Measurements from ENCODE around the gene NEDD9. TPM values are rescaled to one million over a fixed set of nuclear protein-coding genes. Genes with fewer than 3 reads are reported as not detected.
A peak's percentile ranks its signal among the peaks of the same experiment; 100 is the strongest.

Gene NEDD9
- total RNA-seq, 1 experiment from 2014 or later, result 4.4 TPM

DNA sequence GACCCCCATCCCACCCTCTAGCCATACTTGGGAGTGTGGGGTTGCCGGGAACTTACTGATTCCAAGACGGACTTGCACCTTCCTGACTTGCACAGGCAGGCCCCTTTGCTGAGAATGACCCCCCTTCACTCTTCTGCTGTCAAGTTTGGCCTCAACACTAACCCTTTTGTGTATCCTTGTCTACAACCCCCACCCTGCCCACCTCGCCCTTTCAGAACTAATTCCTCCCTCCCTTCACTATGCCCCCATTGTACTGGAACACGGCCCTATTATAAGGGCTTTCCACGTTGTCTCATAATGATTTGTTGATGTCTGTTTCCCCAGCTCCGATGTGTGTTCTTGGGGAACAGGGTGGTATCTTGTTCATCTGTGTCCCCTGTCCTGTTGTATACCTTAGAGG is 4.4 kb upstream of the NEDD9 start:
- BruUV-seq (replicated peaks), result no TSS peak
- no peaks in the 10 kb centered on the region for H3K9me3 Mint-ChIP-seq (ENCODE audit: unreplicated experiment)
- peaks cover 13% of the 10 kb centered on the region for H3K4me1 Mint-ChIP-seq (ENCODE audit: insufficient read depth, unreplicated experiment)
- H3K27me3 Mint-ChIP-seq (ENCODE audit: insufficient read depth, unreplicated experiment), result no peaks in the 10 kb centered on the region
- ChIA-PET POLR2A (no interaction called here), CTCF (no interaction called here)
- H3K27ac Mint-ChIP-seq (ENCODE audit: low read depth, unreplicated experiment), result no peak overlapping the region
- H3K4me3 Mint-ChIP-seq (ENCODE audit: unreplicated experiment), result no peak overlapping the region
- H3K36me3 Mint-ChIP-seq (ENCODE audit: insufficient read depth, unreplicated experiment), result no peaks in the 10 kb centered on the region
- DNase-seq (ENCODE audit: unreplicated experiment), result no peak
- TF ChIP-seq, protein P1, sequence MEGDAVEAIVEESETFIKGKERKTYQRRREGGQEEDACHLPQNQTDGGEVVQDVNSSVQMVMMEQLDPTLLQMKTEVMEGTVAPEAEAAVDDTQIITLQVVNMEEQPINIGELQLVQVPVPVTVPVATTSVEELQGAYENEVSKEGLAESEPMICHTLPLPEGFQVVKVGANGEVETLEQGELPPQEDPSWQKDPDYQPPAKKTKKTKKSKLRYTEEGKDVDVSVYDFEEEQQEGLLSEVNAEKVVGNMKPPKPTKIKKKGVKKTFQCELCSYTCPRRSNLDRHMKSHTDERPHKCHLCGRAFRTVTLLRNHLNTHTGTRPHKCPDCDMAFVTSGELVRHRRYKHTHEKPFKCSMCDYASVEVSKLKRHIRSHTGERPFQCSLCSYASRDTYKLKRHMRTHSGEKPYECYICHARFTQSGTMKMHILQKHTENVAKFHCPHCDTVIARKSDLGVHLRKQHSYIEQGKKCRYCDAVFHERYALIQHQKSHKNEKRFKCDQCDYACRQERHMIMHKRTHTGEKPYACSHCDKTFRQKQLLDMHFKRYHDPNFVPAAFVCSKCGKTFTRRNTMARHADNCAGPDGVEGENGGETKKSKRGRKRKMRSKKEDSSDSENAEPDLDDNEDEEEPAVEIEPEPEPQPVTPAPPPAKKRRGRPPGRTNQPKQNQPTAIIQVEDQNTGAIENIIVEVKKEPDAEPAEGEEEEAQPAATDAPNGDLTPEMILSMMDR (IDR thresholded peaks at IDR 0.05; ENCODE audit: unreplicated experiment), result no peak
- intact Hi-C loops (cut with micrococcal nuclease), result no loop called here

DNA sequence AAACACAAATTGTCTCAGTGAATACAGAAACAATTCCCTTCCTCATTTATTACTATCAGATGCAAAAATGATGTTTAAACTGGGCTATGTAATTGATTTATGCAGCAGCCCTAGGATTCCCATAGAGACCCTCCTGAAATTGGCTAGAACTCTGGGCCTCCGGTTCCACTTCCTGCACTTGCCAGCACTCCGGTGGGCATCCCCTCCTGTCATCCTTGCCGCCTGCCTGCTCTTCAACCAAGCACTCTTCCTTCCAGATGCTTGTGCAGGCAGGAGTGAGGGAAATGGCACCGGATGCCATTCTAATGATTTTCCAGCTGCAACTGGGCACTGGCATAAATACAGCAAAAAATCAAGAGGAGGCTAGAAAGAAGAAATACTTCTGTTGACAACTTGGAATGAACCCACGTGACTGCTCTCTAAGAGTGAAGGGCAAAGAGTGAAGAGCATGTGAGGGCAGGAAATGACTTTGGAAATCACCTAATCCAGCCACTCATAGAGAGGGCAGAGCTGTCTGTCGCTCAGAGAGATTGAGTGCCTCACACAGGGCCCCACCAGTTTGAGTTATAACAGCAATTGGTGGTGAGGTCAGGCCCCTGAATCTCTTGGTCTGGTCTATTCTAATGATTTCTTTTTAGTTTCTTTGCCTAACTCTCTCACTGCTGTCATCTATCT is 3.7 kb upstream of the NEDD9 start:
- no peak overlapping the region for H3K4me3 Mint-ChIP-seq (ENCODE audit: unreplicated experiment)
- TF ChIP-seq, protein P1 (IDR thresholded peaks at IDR 0.05; ENCODE audit: unreplicated experiment), result no peak
- peaks cover 20% of the 10 kb centered on the region for H3K4me1 Mint-ChIP-seq (ENCODE audit: insufficient read depth, unreplicated experiment)
- CTCF ChIA-PET, result interaction anchor here (0.5 to 1.4 kb wide), 3 partner anchors 65 to 757 kb away, joined by 3 to 5 read pairs (median 3); no protein-coding TSS in a partner anchor
- no peaks in the 10 kb centered on the region for H3K36me3 Mint-ChIP-seq (ENCODE audit: insufficient read depth, unreplicated experiment)
- H3K27me3 Mint-ChIP-seq (ENCODE audit: insufficient read depth, unreplicated experiment), result no peaks in the 10 kb centered on the region
- no peak for DNase-seq (ENCODE audit: unreplicated experiment)
- BruUV-seq (replicated peaks), result no TSS peak
- POLR2A ChIA-PET, result interaction anchor here (0.6 to 1.2 kb wide), 2 partner anchors 81 to 124 kb away, joined by 3 read pairs; partner anchors contain the start of gene ERVFRD-1
- intact Hi-C loops (cut with micrococcal nuclease), result no loop called here
- no peaks in the 10 kb centered on the region for H3K9me3 Mint-ChIP-seq (ENCODE audit: unreplicated experiment)
- no peak overlapping the region for H3K27ac Mint-ChIP-seq (ENCODE audit: low read depth, unreplicated experiment)

DNA sequence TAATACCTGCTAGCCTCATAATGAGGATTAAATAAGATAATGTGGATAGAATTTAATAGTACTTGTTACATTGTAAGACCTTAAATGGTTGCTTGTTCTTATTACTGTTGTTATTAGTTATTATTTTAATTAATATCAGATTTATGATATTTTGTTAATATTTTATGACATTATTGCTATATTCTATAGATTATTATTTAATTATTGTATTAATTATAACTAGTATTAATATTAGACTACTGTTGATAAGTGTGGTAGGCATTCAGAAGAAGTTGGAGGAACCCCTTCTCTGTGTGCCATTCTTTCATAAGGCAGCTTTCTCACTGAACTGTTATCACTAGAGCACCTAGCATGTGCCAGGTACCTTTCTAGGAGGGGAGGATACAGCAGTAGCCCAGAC is 2.6 kb upstream of the NEDD9 start:
- Mint-ChIP-seq H3K4me3 (ENCODE audit: unreplicated experiment) (no peak overlapping the region), H3K9me3 (ENCODE audit: unreplicated experiment) (no peaks in the 10 kb centered on the region), H3K4me1 (ENCODE audit: insufficient read depth, unreplicated experiment) (peaks cover 31% of the 10 kb centered on the region), H3K27me3 (ENCODE audit: insufficient read depth, unreplicated experiment) (no peaks in the 10 kb centered on the region), H3K27ac (ENCODE audit: low read depth, unreplicated experiment) (no peak overlapping the region), H3K36me3 (ENCODE audit: insufficient read depth, unreplicated experiment) (no peaks in the 10 kb centered on the region)
- intact Hi-C loops (cut with micrococcal nuclease), result no loop called here
- BruUV-seq (replicated peaks), result no TSS peak
- TF ChIP-seq, protein P1 (IDR thresholded peaks at IDR 0.05; ENCODE audit: unreplicated experiment), result no peak
- CTCF ChIA-PET, result interaction anchor here (0.6 to 1.4 kb wide), 3 partner anchors 64 to 263 kb away, joined by 3 to 5 read pairs (median 3); no protein-coding TSS in a partner anchor
- DNase-seq (ENCODE audit: unreplicated experiment), result no peak
- POLR2A ChIA-PET, result interaction anchor here (1.0 to 1.2 kb wide), 2 partner anchors 13 to 82 kb away, joined by 3 read pairs; no protein-coding TSS in a partner anchor

DNA sequence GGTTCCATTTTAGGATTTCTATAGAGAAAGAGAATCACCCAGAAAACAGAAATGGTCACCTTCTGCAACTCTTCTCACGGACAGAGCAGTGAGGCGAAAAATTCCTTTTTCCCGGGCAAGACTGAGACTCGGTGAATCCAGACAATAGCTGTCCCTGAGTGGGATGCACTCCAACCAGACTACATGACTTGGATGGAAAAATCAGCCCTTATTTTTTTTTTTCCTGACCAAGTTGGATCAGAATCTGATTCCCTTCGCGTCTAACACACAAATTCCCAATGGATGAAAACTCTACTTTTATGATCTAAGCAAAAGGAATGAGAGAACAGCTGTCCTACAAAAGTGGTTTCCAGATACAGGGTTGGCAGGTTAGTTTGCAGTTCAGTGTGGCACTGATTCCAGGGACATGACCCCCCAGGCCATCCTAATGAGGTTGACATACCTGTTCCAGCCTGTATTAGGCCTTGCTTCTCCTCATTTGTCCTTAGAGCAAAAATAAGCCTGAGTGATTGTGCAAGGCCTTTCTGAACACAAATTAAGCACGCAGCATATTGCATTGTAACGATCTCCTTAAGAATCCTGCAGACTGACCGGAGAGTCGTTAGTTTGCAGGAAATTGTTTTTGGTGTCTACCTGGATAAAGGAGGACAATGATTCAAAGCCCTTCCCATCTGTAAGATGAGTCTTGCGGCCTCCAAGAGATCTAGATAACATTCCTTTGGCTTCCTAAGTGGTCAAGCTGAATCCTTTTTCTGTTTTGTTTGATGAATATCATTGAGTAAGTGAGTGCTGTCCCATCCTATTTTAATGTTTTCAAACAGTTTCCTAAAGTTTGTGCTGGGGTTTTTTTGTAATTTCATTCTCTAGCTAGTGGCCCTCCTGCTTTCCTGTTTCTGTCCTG is 1.5 kb upstream of the NEDD9 start:
- Mint-ChIP-seq H3K4me3 (ENCODE audit: unreplicated experiment) (peak overlapping the region; percentile 73), H3K4me1 (ENCODE audit: insufficient read depth, unreplicated experiment) (peaks cover 36% of the 10 kb centered on the region), H3K9me3 (ENCODE audit: unreplicated experiment) (no peaks in the 10 kb centered on the region), H3K27me3 (ENCODE audit: insufficient read depth, unreplicated experiment) (no peaks in the 10 kb centered on the region), H3K36me3 (ENCODE audit: insufficient read depth, unreplicated experiment) (no peaks in the 10 kb centered on the region), H3K27ac (ENCODE audit: low read depth, unreplicated experiment) (no peak overlapping the region)
- intact Hi-C loops (cut with micrococcal nuclease), result loop anchor here (2.0 to 5.0 kb wide), 4 partner anchors 61 to 142 kb away; partner anchors contain the start of gene SMIM13
- no peak for DNase-seq (ENCODE audit: unreplicated experiment)
- CTCF ChIA-PET, result no interaction called here
- POLR2A ChIA-PET, result interaction anchor here (0.6 to 1.6 kb wide), 11 partner anchors 8 to 398 kb away, joined by 3 to 23 read pairs (median 5); no protein-coding TSS in a partner anchor
- no TSS peak for BruUV-seq (replicated peaks)
- TF ChIP-seq, protein P1 (IDR thresholded peaks at IDR 0.05; ENCODE audit: unreplicated experiment), result no peak

All from MCF 10A (cell line).